ENCODE measurements around the gene PIP5K1B. TPM values are rescaled to one million over a fixed set of nuclear protein-coding genes. Genes with fewer than 3 reads are reported as not detected.

The PIP5K1B gene
- total RNA-seq, 1 donor from 2014 or later: 0.87 TPM

DNA sequence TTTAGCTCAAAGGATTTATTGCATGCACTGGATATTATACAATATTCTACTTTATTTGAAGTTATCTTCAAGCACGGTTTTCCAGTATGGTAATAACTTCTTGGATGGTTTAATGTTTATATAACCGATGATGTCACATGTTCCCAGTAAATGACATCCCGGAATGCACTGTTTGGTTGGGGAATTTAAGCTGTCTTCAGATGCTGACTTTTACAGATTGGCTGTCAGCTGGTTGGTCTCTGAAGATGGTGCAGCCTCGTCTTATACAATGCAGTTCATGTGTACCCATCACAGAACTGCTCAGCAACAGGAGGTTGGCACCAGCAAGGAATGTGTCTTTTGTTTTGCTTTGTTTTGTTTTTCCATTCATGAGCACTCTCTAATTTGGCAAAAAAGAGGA, 165.0 kb downstream of the PIP5K1B start:
- H3K4me3 Mint-ChIP-seq: no peak overlapping the region
- H3K36me3 Mint-ChIP-seq: no peaks in the 10 kb centered on the region
- H3K27me3 Mint-ChIP-seq (ENCODE audit: low read depth): no peaks in the 10 kb centered on the region
- TF ChIP-seq CTCF (IDR thresholded peaks at IDR 0.05; ENCODE audit: unreplicated experiment): no peak
- H3K4me1 Mint-ChIP-seq: peaks cover 4% of the 10 kb centered on the region
- DNase-seq (ENCODE audit: low spot score in 2 of 2, unreplicated experiment in 2 of 2): no peak
- no peak overlapping the region for H3K27ac Mint-ChIP-seq
- no peaks in the 10 kb centered on the region for H3K9me3 Mint-ChIP-seq

- DNase-seq (ENCODE audit: low spot score in 2 of 2, unreplicated experiment in 2 of 2): no peak
- Mint-ChIP-seq H3K27me3 (ENCODE audit: low read depth) (no peaks in the 10 kb centered on the region), H3K9me3 (no peaks in the 10 kb centered on the region), H3K27ac (no peak overlapping the region), H3K4me3 (no peak overlapping the region), H3K4me1 (peaks cover 4% of the 10 kb centered on the region), H3K36me3 (no peaks in the 10 kb centered on the region)
- TF ChIP-seq CTCF (IDR thresholded peaks at IDR 0.05; ENCODE audit: unreplicated experiment): no peak
Measured at GRCh38 chr9:68871236-68871635, 166.2 kb downstream of the PIP5K1B start.

- H3K27ac Mint-ChIP-seq: no peak overlapping the region
- no peaks in the 10 kb centered on the region for H3K36me3 Mint-ChIP-seq
- no peaks in the 10 kb centered on the region for H3K27me3 Mint-ChIP-seq (ENCODE audit: low read depth)
- H3K9me3 Mint-ChIP-seq: no peaks in the 10 kb centered on the region
- no peak for DNase-seq (ENCODE audit: low spot score in 2 of 2, unreplicated experiment in 2 of 2)
- peaks cover 4% of the 10 kb centered on the region for H3K4me1 Mint-ChIP-seq
- no peak for TF ChIP-seq CTCF (IDR thresholded peaks at IDR 0.05; ENCODE audit: unreplicated experiment)
- H3K4me3 Mint-ChIP-seq: no peak overlapping the region
Measured at GRCh38 chr9:68872026-68872501, 167.0 kb downstream of the PIP5K1B start.

DNA sequence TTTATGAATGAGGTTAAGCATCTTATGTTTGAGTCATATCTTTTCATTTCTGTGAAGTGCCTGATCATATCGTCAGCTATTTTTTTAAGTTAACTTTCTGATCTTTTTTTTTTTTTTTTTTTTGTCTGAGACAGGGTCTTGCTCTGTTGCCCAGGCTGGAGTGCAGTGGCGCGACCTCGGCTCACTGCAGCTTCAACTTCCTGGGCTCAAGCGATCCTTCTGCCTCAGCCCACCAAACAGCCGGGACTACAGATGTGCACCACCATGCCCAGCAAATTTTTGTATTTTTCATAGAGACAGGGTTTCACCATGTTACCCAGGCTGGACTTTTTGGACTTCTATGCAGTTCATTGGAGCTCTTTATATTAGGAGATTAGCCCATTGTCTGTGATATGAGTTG, 168.1 kb downstream of the PIP5K1B start:
- DNase-seq (ENCODE audit: low spot score in 2 of 2, unreplicated experiment in 2 of 2): no peak
- Mint-ChIP-seq H3K9me3 (no peaks in the 10 kb centered on the region), H3K27me3 (ENCODE audit: low read depth) (no peaks in the 10 kb centered on the region), H3K4me1 (peaks cover 4% of the 10 kb centered on the region), H3K27ac (no peak overlapping the region), H3K4me3 (no peak overlapping the region), H3K36me3 (no peaks in the 10 kb centered on the region)
- no peak for TF ChIP-seq CTCF (IDR thresholded peaks at IDR 0.05; ENCODE audit: unreplicated experiment)

DNA sequence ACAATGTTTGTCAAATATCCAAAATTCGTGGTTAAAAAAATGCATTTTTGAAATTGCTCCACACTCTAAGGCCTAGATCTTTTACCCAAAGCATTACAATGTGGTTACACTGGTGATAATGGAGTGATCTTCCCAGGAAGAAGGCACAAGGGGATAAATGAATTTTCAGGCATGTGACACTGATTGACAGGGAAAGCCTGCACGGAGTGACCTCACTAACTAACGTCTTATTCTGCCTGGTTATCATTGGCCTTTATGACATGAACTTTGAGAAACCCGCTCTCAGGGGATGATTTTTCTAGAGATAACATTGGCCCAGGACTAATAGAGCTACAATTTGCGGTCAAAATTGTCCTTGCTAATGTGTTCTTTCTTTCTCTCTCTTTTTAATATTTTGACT, 171.2 kb downstream of the PIP5K1B start:
- Mint-ChIP-seq H3K27me3 (ENCODE audit: low read depth) (no peaks in the 10 kb centered on the region), H3K4me3 (no peak overlapping the region), H3K9me3 (no peaks in the 10 kb centered on the region), H3K4me1 (peaks cover 4% of the 10 kb centered on the region), H3K27ac (no peak overlapping the region), H3K36me3 (no peaks in the 10 kb centered on the region)
- no peak for TF ChIP-seq CTCF (IDR thresholded peaks at IDR 0.05; ENCODE audit: unreplicated experiment)
- DNase-seq (ENCODE audit: low spot score in 2 of 2, unreplicated experiment in 2 of 2): no peak

- Mint-ChIP-seq H3K4me3 (no peak overlapping the region), H3K9me3 (no peaks in the 10 kb centered on the region), H3K27me3 (ENCODE audit: low read depth) (no peaks in the 10 kb centered on the region), H3K4me1 (peaks cover 4% of the 10 kb centered on the region), H3K36me3 (no peaks in the 10 kb centered on the region), H3K27ac (no peak overlapping the region)
- DNase-seq (ENCODE audit: low spot score in 2 of 2, unreplicated experiment in 2 of 2): no peak
- no peak for TF ChIP-seq CTCF (IDR thresholded peaks at IDR 0.05; ENCODE audit: unreplicated experiment)
Measured at GRCh38 chr9:68876681-68877080, 171.6 kb downstream of the PIP5K1B start.

Measured in mesothelial cell of epicardium (in vitro differentiated cells).